ENCODE data around the gene POLR2E. TPM values are rescaled to one million over a fixed set of nuclear protein-coding genes. Genes with fewer than 3 reads are reported as not detected.

Gene POLR2E
- total and polyA plus RNA-seq, 2 of the 8 experiments (the other 6 are each of a cell fraction or from before 2014, with no cell fraction given), result 281 to 381 TPM

GRCh38 chr19:1041272-1041834 is 53.8 kb downstream of the POLR2E start:
- H3K9ac ChIP-seq (replicated peaks in 1 of 4; ENCODE audit: extremely low read depth in 1 of 4, low read depth in 3 of 4, low read length in 3 of 4), result no peak overlapping the region
- H2BK120ac ChIP-seq (replicated peaks; ENCODE audit: low read depth, low read length), result no peak overlapping the region
- no peak overlapping the region for H2BK5ac ChIP-seq (ENCODE audit: low read depth, low read length)
- H3K56ac ChIP-seq (replicated peaks; ENCODE audit: insufficient read length, low read depth, low read length), result no peak overlapping the region
- DNase-seq (ENCODE audit: low read depth in 1 of 2, low spot score in 2 of 2), result no peak
- FAIRE-seq, result no peak
- H3K79me1 ChIP-seq (ENCODE audit: low read depth, low read length), result no peaks in the 10 kb centered on the region
- H3K4ac ChIP-seq (replicated peaks; ENCODE audit: insufficient read length, low read depth, low read length), result no peak overlapping the region
- H3K23me2 ChIP-seq (ENCODE audit: low read depth, low read length), result peaks cover 10% of the 10 kb centered on the region
- H2BK12ac ChIP-seq (ENCODE audit: low read depth, low read length), result no peak overlapping the region
- H4K91ac ChIP-seq (replicated peaks; ENCODE audit: insufficient read length, low read length), result no peak overlapping the region
- H3K14ac ChIP-seq (ENCODE audit: insufficient read length), result no peak overlapping the region
- H3K23ac ChIP-seq (ENCODE audit: insufficient read length), result no peak overlapping the region
- H3K9me3 ChIP-seq (ENCODE audit: insufficient read depth in 2 of 2, low read depth in 1 of 2, low read length in 1 of 2), result no peaks in the 10 kb centered on the region
- peaks cover 0 to 10% (median 9%) of the 10 kb centered on the region in 4 experiments; a peak in 6 of 7 replicates for H3K4me1 ChIP-seq (replicated peaks in 1 of 4; ENCODE audit: control insufficient read depth in 3 of 4, insufficient read depth in 4 of 4, low read length in 3 of 4)
- H2BK15ac ChIP-seq (ENCODE audit: low read length), result no peak overlapping the region
- no peak overlapping the region for H4K8ac ChIP-seq (ENCODE audit: extremely low read depth, insufficient read depth, low read length)
- H3K79me2 ChIP-seq (ENCODE audit: control insufficient read depth in 1 of 2, insufficient read depth in 2 of 2, low read length in 2 of 2), result no peaks in the 10 kb centered on the region
- POLR2A ChIA-PET (ENCODE audit: partially characterized antibody), result interaction anchor here (0.8 to 16.4 kb wide), 9 partner anchors 9 to 57 kb away, joined by 3 to 509 read pairs (median 4); partner anchors contain the start of genes CNN2, RNU6-2 and WDR18
- no peak overlapping the region for H2AK5ac ChIP-seq (ENCODE audit: low read depth, low read length)
- H4K5ac ChIP-seq (ENCODE audit: insufficient read length, low read depth, low read length), result no peak overlapping the region
- H3K18ac ChIP-seq (ENCODE audit: extremely low read depth, low read length), result 0 out of 2 replicates have a peak overlapping the region, but pooled peaks have one; percentile 9
- peak overlapping the region; percentile 53 to 76 (median 64); a peak in 6 of 8 replicates for H3K4me3 ChIP-seq (ENCODE audit: extremely low read depth in 1 of 4, insufficient read depth in 2 of 4, low read depth in 3 of 4, low read length in 4 of 4)
- WGBS, 2 experiments (ENCODE audit: extremely low coverage in 1 of 2, insufficient coverage in 1 of 2, insufficient read length in 1 of 2, insufficient replicate concordance in 2 of 2, low coverage in 1 of 2, low lambda C conversion rate in 2 of 2, missing lambda C conversion rate in 1 of 2), result 66% methylated on average over 22 of the region's 26 CpGs; no CpG with 5 or more reads in 1 of the 2 experiments
- no peak overlapping the region for H3K27ac ChIP-seq (ENCODE audit: low read depth, low read length)
- H3K36me3 ChIP-seq (ENCODE audit: control insufficient read depth in 2 of 4, insufficient read depth in 4 of 4, low read length in 3 of 4), result peaks cover 5 to 17% (median 10%) of the 10 kb centered on the region in 4 experiments
- no peak overlapping the region for H2BK20ac ChIP-seq (ENCODE audit: low read length)
- TF ChIP-seq SP4 (IDR thresholded peaks at IDR 0.05; ENCODE audit: low read length) (no peak), SRF (IDR thresholded peaks at IDR 0.05; ENCODE audit: low read depth, low read length) (no peak), EP300 (IDR thresholded peaks at IDR 0.05; ENCODE audit: borderline replicate concordance in 1 of 2, low read depth in 2 of 2, low read length in 2 of 2) (no peak), TBP (IDR thresholded peaks at IDR 0.05; ENCODE audit: low read depth, low read length) (no peak), SIN3A (conservative IDR thresholded peaks at IDR 0.05 in 1 of 2, IDR thresholded peaks at IDR 0.05 in 1 of 2; ENCODE audit: low read depth in 1 of 2, low read length in 2 of 2) (0 out of 4 replicates have a peak, but pooled peaks of 1 of the 2 experiments have one; percentile 7), E2F6 (IDR thresholded peaks at IDR 0.05) (no peak)
- H2AFZ ChIP-seq (ENCODE audit: low read length), result no peak overlapping the region
- CTCF ChIA-PET (ENCODE audit: partially characterized antibody), result interaction anchor here (0.6 to 4.8 kb wide), 7 partner anchors 11 to 118 kb away, joined by 3 to 27 read pairs (median 4); partner anchors contain the start of gene ARHGAP45
- H3K4me2 ChIP-seq (ENCODE audit: insufficient read depth in 1 of 2, low read depth in 2 of 2, low read length in 2 of 2), result peak overlapping the region; percentile 86 to 90
- peaks cover 0 to 3% of the 10 kb centered on the region in 2 experiments for H4K20me1 ChIP-seq (replicated peaks in 1 of 2; ENCODE audit: control insufficient read depth in 1 of 2, insufficient read depth in 2 of 2, low read length in 2 of 2)
- H3K27me3 ChIP-seq (replicated peaks in 1 of 4; ENCODE audit: control insufficient read depth in 3 of 4, extremely low read depth in 1 of 4, insufficient read depth in 3 of 4, low read length in 3 of 4), result no peaks in the 10 kb centered on the region
